NCI-H82 treated with DMSO at 0.1 percent for 48 hours (cell line): ENCODE results near the gene PRPSAP1.
"Not testable (repeated sequence)": the region's sequence is repeated elsewhere in the genome, so short reads cannot be mapped to it uniquely, and the experiment has no call there.

Experiments
- DNase-seq: peaks from one replicate; lab custom pipeline; 2025; ENCODE audit not compliant: unreplicated experiment; lab: John Stamatoyannopoulos, UW

Gene PRPSAP1

GRCh38 chr17:76360461-76360860 lies 6.7 kb upstream of the PRPSAP1 start:
- no peak for DNase-seq

GRCh38 chr17:76359776-76360175 lies 6.1 kb upstream of the PRPSAP1 start:
- DNase-seq: not testable (repeated sequence)

- no peak for DNase-seq
Observed at GRCh38 chr17:76359375-76359774, 5.7 kb upstream of the PRPSAP1 start.

GRCh38 chr17:76357597-76358158 lies 4.0 kb upstream of the PRPSAP1 start:
- no peak for DNase-seq

- no peak for DNase-seq
Observed at GRCh38 chr17:76356803-76357456, 3.2 kb upstream of the PRPSAP1 start.

- DNase-seq: no peak
Observed at GRCh38 chr17:76354747-76355310, 1.1 kb upstream of the PRPSAP1 start.

- DNase-seq: no peak
Observed at GRCh38 chr17:76354317-76354729, 607 bp upstream of the PRPSAP1 start.

GRCh38 chr17:76353004-76353598 lies 615 bp downstream of the PRPSAP1 start:
- no peak for DNase-seq

GRCh38 chr17:76351526-76352071 lies 2.1 kb downstream of the PRPSAP1 start:
- DNase-seq: no peak

GRCh38 chr17:76350463-76350862 lies 3.3 kb downstream of the PRPSAP1 start:
- DNase-seq: no peak

- DNase-seq: not testable (repeated sequence)
Observed at GRCh38 chr17:76346936-76347335, 6.8 kb downstream of the PRPSAP1 start.

- DNase-seq: no peak
Observed at GRCh38 chr17:76345377-76345974, 8.2 kb downstream of the PRPSAP1 start.

- DNase-seq: no peak
Observed at GRCh38 chr17:76343106-76343505, 10.6 kb downstream of the PRPSAP1 start.

GRCh38 chr17:76341301-76341700 lies 12.4 kb downstream of the PRPSAP1 start:
- DNase-seq: no peak

- no peak for DNase-seq
Observed at GRCh38 chr17:76337413-76337777, 16.3 kb downstream of the PRPSAP1 start.

GRCh38 chr17:76336756-76337412 lies 16.8 kb downstream of the PRPSAP1 start:
- no peak for DNase-seq

- DNase-seq: no peak
Observed at GRCh38 chr17:76335716-76336381, 17.9 kb downstream of the PRPSAP1 start.

GRCh38 chr17:76333673-76334505 lies 19.8 kb downstream of the PRPSAP1 start:
- DNase-seq: no peak

GRCh38 chr17:76331083-76331482 lies 22.6 kb downstream of the PRPSAP1 start:
- no peak for DNase-seq

GRCh38 chr17:76329664-76330063 lies 24.1 kb downstream of the PRPSAP1 start:
- DNase-seq: no peak
